A549 (cell line): ENCODE measurements around the gene ABHD1. TPM values are rescaled to one million over a fixed set of nuclear protein-coding genes. Genes with fewer than 3 reads are reported as not detected.

Experiments
- ATAC-seq, 2 experiments: fragments of 200-7000 bp in 1 of 2; fragments of >200 bp in 1 of 2; cut with Nextera tagmentation in 1 of 2; cut with Tn5 transposase in 1 of 2; 3 replicates each; pipeline versions ENCODE4 v1.8.0 to v1.9.1; 2018 to 2020; ENCODE audit warnings: mild to moderate bottlenecking in 1 of 2, moderate library complexity in 1 of 2
- CTCF ChIA-PET: fragments of 300-600 bp; sonication (Branson Sonifier 250); formaldehyde crosslinking; extraction: SDS; loops from one replicate; lab custom pipeline; 2021; ENCODE audit warnings: antibody characterized with exemption, inconsistent platforms; lab: Yijun Ruan, JAX
- POLR2A ChIA-PET: fragments of 350-600 bp; formaldehyde crosslinking; extraction: SDS; loops from one replicate; lab custom pipeline; 2021; ENCODE audit warnings: antibody characterized with exemption, inconsistent platforms; lab: Yijun Ruan, JAX
- DNase-seq, 2 experiments: peaks; one replicate each; pipeline versions ENCODE4 v3.0.0 to v3.0.0-alpha.2; 2011 to 2016; ENCODE audit warnings: low read depth in 1 of 2, low spot score in 1 of 2
- FAIRE-seq: peaks from 2 replicates; lab custom pipeline; 2011; peaks lifted over from hg19 to GRCh38; lab: Jason Lieb, UNC
- H3K27ac ChIP-seq, 2 experiments: fragments of >200 bp; sonication (Bioruptor Twin); formaldehyde crosslinking; 3 replicates each; pipeline ENCODE4 v1.5.1; 2016 to 2017
- H3K4me1 ChIP-seq: fragments of >200 bp; sonication (Bioruptor Twin); formaldehyde crosslinking; 3 replicates; pipeline ENCODE4 v1.6.1; 2016
- H3K4me2 ChIP-seq: fragments of >200 bp; sonication (Bioruptor Twin); formaldehyde crosslinking; 3 replicates; pipeline ENCODE4 v1.6.1; 2016
- H3K4me3 ChIP-seq: fragments of >200 bp; sonication (Bioruptor Twin); formaldehyde crosslinking; 3 replicates; pipeline ENCODE4 v1.5.1; 2016
- H3K9me3 ChIP-seq: fragments of >200 bp; sonication (Bioruptor Twin); formaldehyde crosslinking; 3 replicates; pipeline ENCODE4 v1.6.1; 2016
- CBX2 ChIP-seq: fragments of 200-600 bp; sonication (generic); IDR thresholded peaks from 2 replicates; pipeline ENCODE4 v1.6.1; 2016; ENCODE audit warnings: low read depth, mild to moderate bottlenecking, borderline replicate concordance
- FOXS1 ChIP-seq: fragments of 250-450 bp; sonication (Bioruptor Pico); IDR thresholded peaks from 2 replicates; pipeline ENCODE4 v1.5.0; 2020; ENCODE audit warnings: mild to moderate bottlenecking, moderate library complexity
- HDAC2 ChIP-seq: fragments of 200-600 bp; sonication (generic); IDR thresholded peaks from 2 replicates; pipeline ENCODE4 v1.6.1; 2016
- HES2 ChIP-seq: fragments of >200 bp; sonication (Bioruptor Twin); formaldehyde crosslinking; IDR thresholded peaks from 2 replicates; pipeline ENCODE4 v1.6.1; 2016
- HEYL ChIP-seq: fragments of 250-450 bp; sonication (Bioruptor Pico); IDR thresholded peaks from 2 replicates; pipeline ENCODE4 v1.8.0; 2021; ENCODE audit warnings: mild to moderate bottlenecking, moderate library complexity
- KDM1A ChIP-seq: fragments of 200-600 bp; sonication (generic); IDR thresholded peaks from 2 replicates; pipeline ENCODE4 v1.6.1; 2016; ENCODE audit warnings: low read depth, mild to moderate bottlenecking
- MAFK ChIP-seq: fragments of 450-650 bp; IDR thresholded peaks from 2 replicates; pipeline ENCODE4 v1.6.1; 2014; ENCODE audit not compliant: partially characterized antibody
- MAX ChIP-seq: IDR thresholded peaks from 2 replicates; pipeline ENCODE4 v1.6.1; 2012
- MAZ ChIP-seq: fragments of 150-350 bp; IDR thresholded peaks from 2 replicates; pipeline ENCODE4 v1.6.1; 2014; ENCODE audit warnings: antibody characterized with exemption, low read depth, low read length, borderline replicate concordance
- NFE2L2 ChIP-seq: fragments of 150-350 bp; conservative IDR thresholded peaks from 2 replicates; pipeline ENCODE4 v1.6.1; 2014; ENCODE audit warnings: low read length
- PBX3 ChIP-seq: IDR thresholded peaks from 2 replicates; pipeline ENCODE4 v1.6.1; 2012
- POLR2A ChIP-seq: IDR thresholded peaks from 2 replicates; pipeline ENCODE4 v1.6.1; 2012; ENCODE audit warnings: mild to moderate bottlenecking, low read length
- RAD21 ChIP-seq, 2 experiments: fragments of >200 bp in 1 of 2; sonication (Bioruptor Twin) in 1 of 2; formaldehyde crosslinking in 1 of 2; IDR thresholded peaks in 1 of 2; conservative IDR thresholded peaks in 1 of 2; 2 replicates in 1 of 2; 3 replicates in 1 of 2; pipeline ENCODE4 v1.6.1; 2012 to 2018; ENCODE audit warnings: inconsistent platforms in 1 of 2
- RARB ChIP-seq: fragments of 250-450 bp; sonication (Bioruptor Pico); IDR thresholded peaks from 2 replicates; pipeline ENCODE4 v1.8.0; 2021; ENCODE audit warnings: mild to moderate bottlenecking, moderate library complexity
- RNF2 ChIP-seq: fragments of 200-600 bp; sonication (generic); IDR thresholded peaks from 2 replicates; pipeline ENCODE4 v1.6.1; 2016; ENCODE audit warnings: low read depth, mild to moderate bottlenecking, antibody characterized with exemption, moderate library complexity, borderline replicate concordance
- TFCP2L1 ChIP-seq: fragments of 250-450 bp; sonication (Bioruptor Pico); IDR thresholded peaks from 2 replicates; pipeline ENCODE4 v1.5.0; 2021; ENCODE audit warnings: mild to moderate bottlenecking
- ZFP36 ChIP-seq: fragments of 450-650 bp; IDR thresholded peaks from 2 replicates; pipeline ENCODE4 v1.6.1; 2014; ENCODE audit warnings: borderline replicate concordance; ENCODE audit not compliant: partially characterized antibody
- WGBS: methylation state at CpG from one replicate; pipeline ENCODE4 v1.1.6; 2017; ENCODE audit errors: missing lambda C conversion rate; 5-methylcytosine and 5-hydroxymethylcytosine counted together
- polyA plus RNA-seq, 4 experiments: library from polyadenylated mRNA; depleted of rRNA in 3 of 4; stranded (reverse); fragments of >200 nt; fragmentation: RNase III in 1 of 4; extraction: RNeasy Plus Mini Kit Qiagen cat#74134 plus additional on column Dnase treatment in 1 of 4; gene quantifications; 2 replicates in 3 of 4; 3 replicates in 1 of 4; pipeline ENCODE4 v1.2.3, GENCODE V29; 2011 to 2017
- TF ChIP-seq, protein P1 (sequence below): fragments of 450-650 bp; IDR thresholded peaks from 2 replicates; pipeline ENCODE4 v1.6.1; 2014; ENCODE audit warnings: antibody characterized with exemption
- TF ChIP-seq, protein P2 (sequence below): fragments of >200 bp; sonication (Bioruptor Twin); formaldehyde crosslinking; IDR thresholded peaks from 3 replicates; pipeline ENCODE4 v1.5.1; 2016
- TF ChIP-seq, protein P3 (sequence below): fragments of 200-600 bp; sonication (generic); IDR thresholded peaks from 2 replicates; pipeline ENCODE4 v1.6.1; 2016; ENCODE audit warnings: antibody characterized with exemption, mild to moderate bottlenecking, moderate library complexity

ABHD1 gene
- polyA plus RNA-seq, 2 of the 4 experiments (the other 2 are of a cell fraction), result 0.96 to 1.9 TPM

DNA sequence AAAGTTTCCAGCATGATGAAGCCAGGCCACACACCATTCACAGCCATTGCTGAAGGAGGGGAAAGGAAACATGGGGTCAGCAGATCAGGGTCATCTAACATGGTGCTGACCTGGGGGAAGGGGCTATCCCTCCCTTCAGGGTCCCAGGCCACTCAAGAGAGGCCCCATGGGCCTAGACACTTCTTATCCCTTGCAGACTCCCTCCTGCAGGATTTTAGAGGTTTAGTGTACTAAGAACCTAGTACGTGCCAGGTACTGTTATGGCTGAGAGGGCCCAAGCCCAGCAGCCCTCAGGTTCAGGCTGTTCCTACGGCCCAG is 28.2 kb upstream of the ABHD1 start:
- CTCF ChIA-PET, result interaction anchor here (0.8 to 12.0 kb wide), 7 partner anchors 10 to 228 kb away, joined by 3 to 197 read pairs (median 36); partner anchors contain the start of genes EMILIN1, KHK and TRIM54

More for the DNA sequence above, 28.2 kb upstream of the ABHD1 start:
- Histone ChIP-seq H3K9me3 (no peaks in the 10 kb centered on the region), H3K4me3 (no peak overlapping the region), H3K4me1 (peaks cover 20% of the 10 kb centered on the region), H3K27ac (no peak overlapping the region), H3K4me2 (no peak overlapping the region; the same call in 2 of the 3 replicates)
- TF ChIP-seq RARB (CRISPR knock-in tag), result no peak
- no peak for TF ChIP-seq CBX2
- no peak for TF ChIP-seq HES2
- TF ChIP-seq, protein P1, sequence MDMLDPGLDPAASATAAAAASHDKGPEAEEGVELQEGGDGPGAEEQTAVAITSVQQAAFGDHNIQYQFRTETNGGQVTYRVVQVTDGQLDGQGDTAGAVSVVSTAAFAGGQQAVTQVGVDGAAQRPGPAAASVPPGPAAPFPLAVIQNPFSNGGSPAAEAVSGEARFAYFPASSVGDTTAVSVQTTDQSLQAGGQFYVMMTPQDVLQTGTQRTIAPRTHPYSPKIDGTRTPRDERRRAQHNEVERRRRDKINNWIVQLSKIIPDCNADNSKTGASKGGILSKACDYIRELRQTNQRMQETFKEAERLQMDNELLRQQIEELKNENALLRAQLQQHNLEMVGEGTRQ, result no peak
- no peak for TF ChIP-seq PBX3
- no peak for TF ChIP-seq HDAC2
- TF ChIP-seq MAZ, result no peak
- TF ChIP-seq TFCP2L1 (CRISPR knock-in tag), result no peak
- no peak for TF ChIP-seq MAX
- TF ChIP-seq MAFK, result no peak
- TF ChIP-seq RNF2, result no peak
- TF ChIP-seq ZFP36, result no peak
- no peak for TF ChIP-seq KDM1A
- TF ChIP-seq, protein P2, sequence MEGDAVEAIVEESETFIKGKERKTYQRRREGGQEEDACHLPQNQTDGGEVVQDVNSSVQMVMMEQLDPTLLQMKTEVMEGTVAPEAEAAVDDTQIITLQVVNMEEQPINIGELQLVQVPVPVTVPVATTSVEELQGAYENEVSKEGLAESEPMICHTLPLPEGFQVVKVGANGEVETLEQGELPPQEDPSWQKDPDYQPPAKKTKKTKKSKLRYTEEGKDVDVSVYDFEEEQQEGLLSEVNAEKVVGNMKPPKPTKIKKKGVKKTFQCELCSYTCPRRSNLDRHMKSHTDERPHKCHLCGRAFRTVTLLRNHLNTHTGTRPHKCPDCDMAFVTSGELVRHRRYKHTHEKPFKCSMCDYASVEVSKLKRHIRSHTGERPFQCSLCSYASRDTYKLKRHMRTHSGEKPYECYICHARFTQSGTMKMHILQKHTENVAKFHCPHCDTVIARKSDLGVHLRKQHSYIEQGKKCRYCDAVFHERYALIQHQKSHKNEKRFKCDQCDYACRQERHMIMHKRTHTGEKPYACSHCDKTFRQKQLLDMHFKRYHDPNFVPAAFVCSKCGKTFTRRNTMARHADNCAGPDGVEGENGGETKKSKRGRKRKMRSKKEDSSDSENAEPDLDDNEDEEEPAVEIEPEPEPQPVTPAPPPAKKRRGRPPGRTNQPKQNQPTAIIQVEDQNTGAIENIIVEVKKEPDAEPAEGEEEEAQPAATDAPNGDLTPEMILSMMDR, result no peak
- no peak for TF ChIP-seq HEYL (CRISPR knock-in tag)
- no peak for TF ChIP-seq NFE2L2
- TF ChIP-seq FOXS1, result no peak
- no peak for TF ChIP-seq POLR2A
- TF ChIP-seq RAD21 (conservative IDR thresholded peaks at IDR 0.05 in 1 of 2, IDR thresholded peaks at IDR 0.05 in 1 of 2), result no peak
- TF ChIP-seq, protein P3, sequence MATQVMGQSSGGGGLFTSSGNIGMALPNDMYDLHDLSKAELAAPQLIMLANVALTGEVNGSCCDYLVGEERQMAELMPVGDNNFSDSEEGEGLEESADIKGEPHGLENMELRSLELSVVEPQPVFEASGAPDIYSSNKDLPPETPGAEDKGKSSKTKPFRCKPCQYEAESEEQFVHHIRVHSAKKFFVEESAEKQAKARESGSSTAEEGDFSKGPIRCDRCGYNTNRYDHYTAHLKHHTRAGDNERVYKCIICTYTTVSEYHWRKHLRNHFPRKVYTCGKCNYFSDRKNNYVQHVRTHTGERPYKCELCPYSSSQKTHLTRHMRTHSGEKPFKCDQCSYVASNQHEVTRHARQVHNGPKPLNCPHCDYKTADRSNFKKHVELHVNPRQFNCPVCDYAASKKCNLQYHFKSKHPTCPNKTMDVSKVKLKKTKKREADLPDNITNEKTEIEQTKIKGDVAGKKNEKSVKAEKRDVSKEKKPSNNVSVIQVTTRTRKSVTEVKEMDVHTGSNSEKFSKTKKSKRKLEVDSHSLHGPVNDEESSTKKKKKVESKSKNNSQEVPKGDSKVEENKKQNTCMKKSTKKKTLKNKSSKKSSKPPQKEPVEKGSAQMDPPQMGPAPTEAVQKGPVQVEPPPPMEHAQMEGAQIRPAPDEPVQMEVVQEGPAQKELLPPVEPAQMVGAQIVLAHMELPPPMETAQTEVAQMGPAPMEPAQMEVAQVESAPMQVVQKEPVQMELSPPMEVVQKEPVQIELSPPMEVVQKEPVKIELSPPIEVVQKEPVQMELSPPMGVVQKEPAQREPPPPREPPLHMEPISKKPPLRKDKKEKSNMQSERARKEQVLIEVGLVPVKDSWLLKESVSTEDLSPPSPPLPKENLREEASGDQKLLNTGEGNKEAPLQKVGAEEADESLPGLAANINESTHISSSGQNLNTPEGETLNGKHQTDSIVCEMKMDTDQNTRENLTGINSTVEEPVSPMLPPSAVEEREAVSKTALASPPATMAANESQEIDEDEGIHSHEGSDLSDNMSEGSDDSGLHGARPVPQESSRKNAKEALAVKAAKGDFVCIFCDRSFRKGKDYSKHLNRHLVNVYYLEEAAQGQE, result no peak
- POLR2A ChIA-PET, result interaction anchor here (2.1 kb wide), 1 partner anchor 44 kb away, joined by 5 read pairs; the partner anchor contains the start of gene AGBL5
- DNase-seq, result no peak
- no peak for ATAC-seq
- 92% methylated on average over 2 of the region's 2 CpGs for WGBS
- no peak for FAIRE-seq
